Ovary (tissue), 10 donors: ENCODE data around the gene TVP23C. TPM values are rescaled to one million over a fixed set of nuclear protein-coding genes. Genes with fewer than 3 reads are reported as not detected.
"Not testable (repeated sequence)": the region's sequence is repeated elsewhere in the genome, so short reads cannot be mapped to it uniquely, and the experiment has no call there.

ENCODE experiments used
- DNase-seq, 5 donors: peaks; one replicate each; pipeline ENCODE4 v3.0.0-alpha.2; 2019 to 2020
- H3K27ac ChIP-seq, 2 donors: fragments of 200-600 bp; one replicate each; pipeline versions ENCODE4 v1.5.1 to v1.8.0; 2019 to 2022
- H3K27me3 ChIP-seq: fragments of 200-600 bp; one replicate; pipeline ENCODE4 v1.8.0; 2022
- H3K36me3 ChIP-seq: fragments of 200-600 bp; sonication (generic); one replicate; pipeline ENCODE4 v1.5.1; 2019
- H3K4me1 ChIP-seq: one replicate; pipeline ENCODE4 v1.8.1; 2013; ENCODE audit warnings: mild to moderate bottlenecking, moderate library complexity; ENCODE audit not compliant: insufficient read depth
- H3K4me3 ChIP-seq: fragments of 200-600 bp; sonication (generic); one replicate; pipeline ENCODE4 v1.5.1; 2017
- H3K9me3 ChIP-seq, 2 donors: fragments of 200-600 bp in 1 of 2; sonication (generic) in 1 of 2; one replicate each; pipeline versions ENCODE4 v1.5.1 to v1.8.1; 2013 to 2019; ENCODE audit warnings: mild to moderate bottlenecking in 1 of 2, moderate library complexity in 1 of 2
- POLR2A ChIP-seq: fragments of 450-650 bp; IDR thresholded peaks from one replicate; pipeline ENCODE4 v1.6.1; 2017; ENCODE audit warnings: antibody characterized with exemption, mild to moderate bottlenecking, moderate library complexity
- WGBS, 3 donors: extraction: QIAGEN DNeasy Blood & Tissue Kit in 1 of 3; methylation state at CpG; one replicate each; pipeline versions ENCODE4 v1.1.5 to v1.1.7; 2013 to 2017; 5-methylcytosine and 5-hydroxymethylcytosine counted together
- intact Hi-C, 4 donors: fragments of 100-400 bp; cut with DNase I; formaldehyde crosslinking; loops; one replicate each; pipeline versions ENCODE4 v1.11.0 to v1.15.1; 2022 to 2023
- long read RNA-seq, 3 donors: library from polyadenylated mRNA in 2 of 3; unstranded in 2 of 3; transcript quantifications; one replicate each; pipeline ENCODE4 v2.0.0 and lab custom pipeline, GENCODE V29; 2021 to 2026
- polyA plus RNA-seq, 2 donors: library from polyadenylated mRNA; stranded (reverse); fragments of 200-250 nt in 1 of 2; fragments of 350-450 nt in 1 of 2; fragmentation: Illumina TruSeq in 1 of 2; extraction: RNeasy Lipid Tissue Mini Kit (QIAGEN cat#74804) in 1 of 2; gene quantifications; one replicate each; pipeline ENCODE4 v1.2.3, GENCODE V29; 2013 to 2014
- total RNA-seq, 7 donors: library from RNA; depleted of rRNA in 2 of 7; stranded (reverse); fragments of >200 nt in 2 of 7; fragmentation: NEBNext Ultra II Directional in 3 of 7; extraction: Animal tissue kit (Norgen Biotek cat#: 25700) in 3 of 7; gene quantifications; one replicate each; pipeline versions ENCODE4 v1.1.0 to v1.2.4, GENCODE V29; 2016 to 2023
- donor health status: DM: no; HTN: no; CAD: no; lungs with moderate emphysema.
- donor health status: DM: no; HTN: no; CAD: no.
- donor health status: Bipolar disorder and iron deficiency.
- donor health status: DM: yes; HTN: yes; CAD: no.
- donor health status: DM: no; HTN: no; CAD: no.
- donor health status: DM: yes; HTN: yes; CAD: no.

Gene TVP23C
- total RNA-seq = 10 to 100 TPM; 16.7 to 31.7 (median 24.7) TPM
- polyA plus RNA-seq = 10 to 100 TPM in 1 of 2 donors, 1 to 10 TPM in 1; 5.8 to 11.5 TPM
- long read RNA-seq, donor 1, partial matches to known transcripts = 0 of 7 reads
- long read RNA-seq, donor 1, other reads (novel, unspliced or antisense) = 7 of 7 reads
- long read RNA-seq, donor 2 = 0 reads
- long read RNA-seq, donor 3, partial matches to known transcripts = 0 of 2 reads
- long read RNA-seq, donor 3, other reads (novel, unspliced or antisense) = 2 of 2 reads

DNA sequence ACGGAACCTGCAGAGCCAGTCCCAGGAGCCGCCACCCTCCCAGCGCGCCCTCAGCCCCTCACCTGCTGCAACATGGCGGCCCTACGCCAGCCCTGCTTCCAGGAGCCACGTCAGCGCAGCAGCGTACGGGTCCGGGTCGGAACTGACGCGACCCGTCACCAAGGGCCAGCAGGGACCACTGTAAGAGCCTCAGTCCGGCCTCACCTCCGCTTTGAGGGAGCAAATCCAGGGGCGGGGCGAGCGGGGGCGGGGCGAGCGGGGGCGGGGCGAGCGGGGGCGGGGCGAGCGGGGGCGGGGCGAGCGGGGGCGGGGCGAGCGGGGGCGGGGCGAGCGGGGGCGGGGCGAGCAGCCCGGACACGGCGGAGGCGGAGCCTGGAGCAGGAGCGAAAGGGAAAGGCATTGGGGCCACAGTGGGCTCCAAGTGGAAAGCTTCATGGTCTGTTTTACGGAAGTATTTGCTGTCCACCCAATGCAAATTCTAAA, at the start of gene TVP23C:
TSS of gene TVP23C (minus strand) at position 109 of the 483 bp plus-strand sequence. CDS start at position 74, 35 bp downstream.
- 0 to 3% (median 0%) methylated on average over 9 to 39 of the region's 46 CpGs for WGBS, 3 donors
- peak; percentile 27 for TF ChIP-seq POLR2A
- DNase-seq = peak; percentile 72 to 84 (median 80)

DNA sequence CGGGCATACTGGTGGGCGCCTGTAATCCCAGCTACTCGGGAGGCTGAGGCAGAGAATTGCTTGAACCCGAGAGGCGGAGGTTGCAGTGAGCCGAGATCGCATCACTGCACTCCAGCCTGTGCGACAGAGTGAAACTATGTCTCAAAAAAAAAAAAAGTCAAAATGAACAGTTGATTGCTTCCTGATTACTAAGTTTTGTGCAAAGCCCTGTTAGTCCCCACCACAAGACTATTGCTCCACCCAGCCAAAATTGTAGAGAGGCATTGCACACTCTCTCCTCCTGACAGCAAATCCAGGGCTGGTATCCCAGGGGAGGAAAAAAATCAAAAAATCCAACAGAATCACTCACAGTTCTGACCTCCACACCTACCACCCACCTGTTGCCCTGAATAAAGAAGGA, 29.7 kb upstream of the TVP23C start:
- H3K27ac ChIP-seq, H3K4me3 ChIP-seq, H3K27me3 ChIP-seq, intact Hi-C loops, DNase-seq, H3K4me1 ChIP-seq, H3K36me3 ChIP-seq, H3K9me3 ChIP-seq: not testable (repeated sequence)
- WGBS, 3 donors = 92 to 97% methylated on average over 8 of the region's 8 CpGs; no CpG with 5 or more reads in 1 of the 3 donors

More for the DNA sequence above, at the start of gene TVP23C:
- Histone ChIP-seq H3K4me3 (peak within 1 kb of the TSS; percentile 87), H3K27ac (peak within 1 kb of the TSS; percentile 77 to 86)
- H3K27me3 ChIP-seq, intact Hi-C loops, H3K36me3 ChIP-seq, H3K9me3 ChIP-seq, H3K4me1 ChIP-seq: not testable (repeated sequence)

DNA sequence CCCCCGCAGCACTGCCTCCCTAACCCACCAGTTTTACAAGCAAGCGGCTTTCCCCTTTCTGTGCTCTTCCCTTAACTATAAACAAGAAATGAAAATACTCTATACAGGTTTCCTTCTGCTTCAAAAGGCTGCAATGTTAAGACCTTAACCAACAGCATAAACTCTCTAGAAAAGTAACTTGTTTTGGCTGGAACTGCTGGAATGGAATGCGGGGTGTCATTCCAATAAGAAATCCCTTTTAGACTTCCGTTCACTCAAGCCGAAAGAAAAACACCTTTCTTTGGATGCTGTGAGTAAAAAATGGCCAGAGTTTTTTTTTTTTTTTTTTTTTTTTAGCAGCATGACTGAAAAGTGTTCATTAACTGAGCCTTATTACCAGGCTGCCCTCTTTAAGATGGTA, 28.7 kb upstream of the TVP23C start:
- H3K9me3 ChIP-seq, H3K27me3 ChIP-seq, H3K27ac ChIP-seq, intact Hi-C loops, DNase-seq, H3K36me3 ChIP-seq, H3K4me3 ChIP-seq, H3K4me1 ChIP-seq: not testable (repeated sequence)
- WGBS, 3 donors = 5 to 26% (median 14%) methylated on average over 5 of the region's 5 CpGs

- H3K4me3 ChIP-seq, H3K9me3 ChIP-seq, DNase-seq, H3K4me1 ChIP-seq, H3K27ac ChIP-seq, intact Hi-C loops, H3K27me3 ChIP-seq, H3K36me3 ChIP-seq: not testable (repeated sequence)
- 96 to 100% (median 100%) methylated on average over 1 of the region's 1 CpG for WGBS, 3 donors
These were observed 27.6 kb upstream of the TVP23C start for GRCh38 chr17:15590844-15591243.

- H3K27ac ChIP-seq, H3K27me3 ChIP-seq, intact Hi-C loops, H3K4me3 ChIP-seq, H3K4me1 ChIP-seq, H3K9me3 ChIP-seq, H3K36me3 ChIP-seq, DNase-seq: not testable (repeated sequence)
- 70 to 83% (median 81%) methylated on average over 13 to 14 of the region's 17 CpGs for WGBS, 3 donors
These were observed 26.6 kb upstream of the TVP23C start for GRCh38 chr17:15589544-15590536.

- H3K4me3 ChIP-seq, H3K4me1 ChIP-seq, intact Hi-C loops, H3K36me3 ChIP-seq, H3K27ac ChIP-seq, H3K27me3 ChIP-seq, H3K9me3 ChIP-seq, DNase-seq: not testable (repeated sequence)
- WGBS, 3 donors = 86 to 91% (median 87%) methylated on average over 8 of the region's 8 CpGs
These were observed 24.7 kb upstream of the TVP23C start for GRCh38 chr17:15588017-15588416.

DNA sequence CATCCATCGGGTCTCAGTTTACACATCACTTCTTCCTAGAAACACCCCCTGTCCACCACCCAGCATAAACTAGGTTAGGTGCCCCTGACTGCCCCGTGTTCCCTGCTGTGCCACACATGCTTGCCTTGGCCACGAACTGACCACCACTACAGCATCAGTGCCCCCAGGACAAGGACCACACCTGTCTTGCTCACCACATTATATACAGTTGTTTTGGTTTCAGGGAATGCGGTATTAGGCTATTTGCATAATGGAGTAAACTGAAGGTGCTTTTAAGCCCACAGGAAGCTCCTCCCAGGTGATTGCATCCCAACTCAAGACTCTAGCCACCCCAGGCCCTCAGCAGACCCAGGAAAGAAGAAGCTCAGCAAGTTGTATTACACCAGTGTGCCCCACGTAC, 20.0 kb upstream of the TVP23C start:
- 69 to 100% (median 81%) methylated on average over 1 to 2 of the region's 5 CpGs for WGBS, 3 donors

GRCh38 chr17:15581462-15581861, 18.2 kb upstream of the TVP23C start:
- H3K27ac ChIP-seq, H3K9me3 ChIP-seq, H3K27me3 ChIP-seq, H3K4me1 ChIP-seq, H3K4me3 ChIP-seq, intact Hi-C loops, H3K36me3 ChIP-seq, DNase-seq: not testable (repeated sequence)
- WGBS, 3 donors = 84 to 94% (median 87%) methylated on average over 2 to 4 of the region's 4 CpGs

More for the DNA sequence above, 20.0 kb upstream of the TVP23C start:
- H3K27me3 ChIP-seq, H3K9me3 ChIP-seq, intact Hi-C loops, DNase-seq, H3K4me1 ChIP-seq, H3K27ac ChIP-seq, H3K36me3 ChIP-seq, H3K4me3 ChIP-seq: not testable (repeated sequence)

DNA sequence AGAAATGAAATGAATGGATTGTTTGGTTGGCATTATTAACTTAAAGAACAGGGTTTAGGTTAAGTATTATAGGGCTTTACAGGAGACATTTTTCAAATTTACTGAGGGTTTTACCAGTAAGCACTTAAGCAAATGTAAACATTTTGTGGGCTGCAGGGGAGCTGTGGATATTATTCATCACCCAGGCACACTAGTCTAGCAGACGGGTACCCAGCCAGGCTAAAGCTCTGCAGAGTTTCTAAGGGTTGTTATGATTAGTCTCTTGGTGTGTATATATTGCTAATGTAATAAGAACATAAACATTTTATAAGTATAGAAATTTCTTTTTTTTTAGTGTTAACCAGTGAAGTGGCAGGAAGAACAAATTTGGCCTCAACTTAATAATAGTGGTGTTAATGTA, 13.6 kb upstream of the TVP23C start:
- 80 to 100% methylated on average over 1 of the region's 1 CpG; no CpG with 5 or more reads in 1 of the 3 donors for WGBS, 3 donors
- DNase-seq, H3K36me3 ChIP-seq, H3K4me3 ChIP-seq, H3K27ac ChIP-seq, intact Hi-C loops, H3K4me1 ChIP-seq, H3K9me3 ChIP-seq, H3K27me3 ChIP-seq: not testable (repeated sequence)

- H3K9me3 ChIP-seq, H3K27me3 ChIP-seq, H3K36me3 ChIP-seq, intact Hi-C loops, DNase-seq, H3K4me3 ChIP-seq, H3K27ac ChIP-seq, H3K4me1 ChIP-seq: not testable (repeated sequence)
- WGBS, 3 donors = 66 to 86% (median 78%) methylated on average over 2 to 3 of the region's 5 CpGs
These were observed 11.4 kb upstream of the TVP23C start for GRCh38 chr17:15574660-15575059.

DNA sequence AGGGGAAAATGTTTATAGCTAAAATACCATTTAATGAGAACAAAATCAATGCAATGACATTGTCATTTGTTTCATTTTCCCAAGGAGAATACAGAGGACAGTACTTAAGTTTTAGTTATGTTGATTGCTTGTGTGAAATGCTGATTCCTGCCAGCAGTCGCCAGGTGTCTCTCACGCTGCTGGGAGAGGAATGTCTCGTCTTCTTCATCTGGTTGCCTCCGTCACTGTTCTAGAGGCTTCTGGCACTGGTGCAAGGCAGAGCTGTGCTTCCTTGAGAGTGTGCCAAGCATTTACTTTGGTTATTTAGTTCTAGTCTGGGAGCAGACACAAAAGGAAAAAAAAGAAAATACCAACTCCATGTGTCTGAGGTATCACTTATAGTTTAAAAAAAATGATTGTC, 10.6 kb upstream of the TVP23C start:
- intact Hi-C loops, H3K4me3 ChIP-seq, DNase-seq, H3K36me3 ChIP-seq, H3K27me3 ChIP-seq, H3K27ac ChIP-seq, H3K4me1 ChIP-seq, H3K9me3 ChIP-seq: not testable (repeated sequence)
- WGBS, 3 donors = 2 to 7% (median 5%) methylated on average over 4 of the region's 4 CpGs
